Motor neuron (in vitro differentiated cells): ENCODE measurements around the gene ARHGEF16. TPM values are rescaled to one million over a fixed set of nuclear protein-coding genes. Genes with fewer than 3 reads are reported as not detected.

Experiments
- ATAC-seq, 8 experiments: fragments of 200-7000 bp; cut with Tn5 transposase; replicated peaks in 6 of 8; 2 replicates each; pipeline ENCODE4 v1.8.0; 2021; ENCODE audit warnings: mild to moderate bottlenecking in 8 of 8, moderate library complexity in 8 of 8
- H3K27ac ChIP-seq, 2 donors: fragments of 250-450 bp; sonication (Bioruptor Pico); 2 replicates each; pipeline ENCODE4 v1.9.0; 2021; ENCODE audit warnings: antibody characterized with exemption in 2 of 2, mild to moderate bottlenecking in 2 of 2, moderate library complexity in 1 of 2
- H3K4me1 ChIP-seq, 2 donors: fragments of 250-450 bp; sonication (Bioruptor Pico); replicated peaks in 1 of 2; 2 replicates each; pipeline ENCODE4 v1.6.1; 2021; ENCODE audit warnings: antibody characterized with exemption in 2 of 2, mild to moderate bottlenecking in 2 of 2, moderate library complexity in 1 of 2
- H3K4me3 ChIP-seq, 5 donors: fragments of 250-450 bp; sonication (Bioruptor Pico); 2 replicates each; pipeline ENCODE4 v1.9.0; 2021; ENCODE audit warnings: antibody characterized with exemption in 5 of 5, mild to moderate bottlenecking in 5 of 5, moderate library complexity in 4 of 5
- WGBS, 10 experiments: fragments of 450-650 bp; shearing (Covaris generic); methylation state at CpG; one replicate each; pipeline ENCODE4 v1.0.0; 2022; 5-methylcytosine and 5-hydroxymethylcytosine counted together
- in situ Hi-C, 9 experiments: fragments of 400-800 bp; cut with MboI; loops; one replicate each; pipeline ENCODE4 v1.15.0; 2021; ENCODE audit warnings: low sequenced_read_pairs in 9 of 9, low pct_unique_long_range_greater_than_20kb in 2 of 9; ENCODE audit not compliant: unreplicated experiment in 9 of 9
- total RNA-seq, 8 experiments: library from RNA; unstranded; fragments of 300-600 nt; gene quantifications; 2 replicates each; pipeline versions ENCODE4 v1.2.3 to v1.2.4, GENCODE V29; 2022

The ARHGEF16 gene
- total RNA-seq, 8 experiments from 2014 or later, result 0.41 to 4.9 (median 1.1) TPM

DNA sequence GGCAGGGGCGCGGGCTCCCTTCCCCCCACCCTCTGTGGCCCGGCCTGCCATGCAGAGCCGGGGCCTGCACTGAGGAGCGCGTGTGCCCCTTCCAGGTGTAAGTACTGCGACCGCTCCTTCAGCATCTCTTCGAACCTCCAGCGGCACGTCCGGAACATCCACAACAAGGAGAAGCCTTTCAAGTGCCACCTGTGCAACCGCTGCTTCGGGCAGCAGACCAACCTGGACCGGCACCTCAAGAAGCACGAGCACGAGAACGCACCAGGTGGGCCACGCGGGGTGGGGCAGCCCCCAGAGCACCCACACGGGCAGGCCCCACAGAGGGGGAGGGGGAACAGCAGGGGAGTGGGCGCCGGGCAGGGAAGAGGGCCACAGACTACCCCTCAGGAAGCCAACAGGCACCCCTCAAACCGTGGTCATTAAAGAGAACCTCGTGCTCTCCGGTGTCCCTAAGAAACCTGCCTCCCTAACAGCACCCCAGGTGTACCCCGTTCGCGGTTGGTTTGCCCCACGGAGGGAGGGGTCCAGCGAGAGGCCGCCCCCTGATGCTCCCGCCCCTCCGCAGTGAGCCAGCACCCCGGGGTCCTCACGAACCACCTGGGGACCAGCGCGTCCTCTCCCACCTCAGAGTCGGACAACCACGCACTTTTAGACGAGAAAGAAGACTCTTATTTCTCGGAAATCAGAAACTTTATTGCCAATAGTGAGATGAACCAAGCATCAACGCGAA lies 28.8 kb upstream of the ARHGEF16 start:
- no peak for ATAC-seq
- Histone ChIP-seq H3K4me3 (no peak overlapping the region), H3K27ac (no peak overlapping the region), H3K4me1 (peaks cover 12 to 17% of the 10 kb centered on the region in 2 donors)
- in situ Hi-C loops, result loop anchor here in 3 of 9 experiments (10.0 to 25.0 kb wide), 3 partner anchors 863 to 1013 kb away; partner anchors contain the start of genes PEX10 (in 3 of the 3) and TNFRSF14 (in 1 of the 3)
- 90 to 94% (median 93%) methylated on average over 2 to 14 of the region's 44 CpGs; no CpG with 5 or more reads in 6 of the 10 experiments for WGBS, 10 experiments

DNA sequence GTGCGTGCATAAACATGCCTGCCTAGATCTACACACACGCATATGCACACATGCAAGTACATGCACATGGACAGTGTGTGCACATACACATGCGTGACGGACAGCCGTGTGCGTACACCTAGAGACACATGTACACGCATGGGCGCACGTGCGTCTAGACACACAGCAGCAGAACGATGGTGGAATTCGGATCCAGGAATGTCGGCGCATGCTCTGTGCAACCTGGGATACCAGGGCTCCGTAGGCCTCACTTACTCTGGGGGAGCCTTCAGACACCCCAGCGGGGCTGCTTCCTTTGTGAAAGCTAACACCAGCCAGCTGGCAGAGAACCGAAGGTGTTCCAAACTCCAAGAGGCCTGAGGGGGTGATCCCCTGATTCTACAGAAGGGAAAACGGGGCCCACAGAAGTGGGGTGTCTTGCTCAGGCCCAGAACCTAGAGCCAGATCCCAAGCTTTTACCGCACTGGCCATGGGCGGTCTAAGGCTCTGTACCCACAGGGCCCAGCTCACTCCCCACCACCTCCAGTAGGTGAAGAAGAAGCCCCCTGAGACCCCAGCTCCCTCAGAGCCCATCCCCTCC lies 27.4 kb upstream of the ARHGEF16 start:
- peaks cover 17 to 25% of the 10 kb centered on the region in 2 donors for H3K4me1 ChIP-seq
- H3K27ac ChIP-seq, result no peak overlapping the region
- WGBS, 10 experiments, result 53 to 86% (median 75%) methylated on average over 2 to 16 of the region's 20 CpGs; no CpG with 5 or more reads in 5 of the 10 experiments
- ATAC-seq, result no peak
- no peak overlapping the region for H3K4me3 ChIP-seq
- in situ Hi-C loops, result loop anchor here in 3 of 9 experiments (10.0 to 25.0 kb wide), 3 partner anchors 865 to 1015 kb away; partner anchors contain the start of genes PEX10 (in 3 of the 3) and TNFRSF14 (in 1 of the 3)

DNA sequence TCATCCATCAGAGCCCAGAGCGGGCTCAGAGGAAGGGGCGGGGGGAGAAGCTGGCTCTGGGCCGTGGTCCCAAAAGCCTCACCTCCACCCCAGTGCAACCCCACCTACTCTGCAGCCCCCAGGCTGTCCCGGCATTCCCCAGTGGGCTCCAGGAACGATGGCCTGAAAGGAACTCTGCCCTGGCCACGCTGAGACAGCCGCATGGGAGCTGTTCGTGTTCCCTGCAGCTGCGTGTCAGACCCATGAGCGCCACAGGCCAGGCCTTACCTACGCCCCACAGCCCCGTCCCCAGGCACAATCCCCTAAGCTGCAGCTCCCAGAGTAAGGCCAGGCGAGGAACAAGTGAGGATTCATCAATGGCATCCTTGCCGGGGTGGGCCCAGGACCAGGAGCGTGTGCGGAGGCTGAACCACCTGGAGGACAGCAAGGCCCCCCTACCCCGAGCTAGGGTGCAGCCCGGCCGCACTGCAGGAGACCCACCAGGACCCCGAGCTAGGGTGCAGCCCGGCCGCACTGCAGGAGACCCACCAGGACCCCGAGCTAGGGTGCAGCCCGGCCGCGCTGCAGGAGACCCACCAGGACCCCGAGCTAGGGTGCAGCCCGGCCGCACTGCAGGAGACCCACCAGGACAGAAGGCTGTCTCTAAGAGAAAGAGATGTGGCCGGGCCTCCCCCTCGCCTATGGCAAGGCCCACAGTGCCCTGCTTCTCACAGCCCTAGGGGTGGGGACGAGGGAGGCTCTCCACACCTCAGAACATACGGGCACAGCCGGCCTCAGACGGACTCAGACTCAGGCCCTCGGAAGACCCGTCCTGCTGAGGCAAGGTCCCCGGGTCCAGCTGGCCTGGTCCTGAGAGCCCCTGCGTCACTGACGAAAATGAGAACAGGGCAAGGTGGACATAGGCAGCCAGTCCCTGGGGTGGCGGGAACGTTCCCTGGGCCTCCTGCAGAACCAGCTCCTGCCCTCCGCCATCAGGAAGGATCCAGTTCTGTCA lies 26.5 kb upstream of the ARHGEF16 start:
- Histone ChIP-seq H3K27ac (no peak overlapping the region), H3K4me1 (peaks cover 13 to 26% of the 10 kb centered on the region in 2 donors), H3K4me3 (no peak overlapping the region)
- WGBS, 10 experiments, result 69 to 77% (median 74%) methylated on average over 7 to 21 of the region's 43 CpGs; no CpG with 5 or more reads in 7 of the 10 experiments
- ATAC-seq, result no peak
- in situ Hi-C loops, result loop anchor here in 3 of 9 experiments (10.0 to 25.0 kb wide), 3 partner anchors 866 to 1016 kb away; partner anchors contain the start of genes PEX10 (in 3 of the 3) and TNFRSF14 (in 1 of the 3)

DNA sequence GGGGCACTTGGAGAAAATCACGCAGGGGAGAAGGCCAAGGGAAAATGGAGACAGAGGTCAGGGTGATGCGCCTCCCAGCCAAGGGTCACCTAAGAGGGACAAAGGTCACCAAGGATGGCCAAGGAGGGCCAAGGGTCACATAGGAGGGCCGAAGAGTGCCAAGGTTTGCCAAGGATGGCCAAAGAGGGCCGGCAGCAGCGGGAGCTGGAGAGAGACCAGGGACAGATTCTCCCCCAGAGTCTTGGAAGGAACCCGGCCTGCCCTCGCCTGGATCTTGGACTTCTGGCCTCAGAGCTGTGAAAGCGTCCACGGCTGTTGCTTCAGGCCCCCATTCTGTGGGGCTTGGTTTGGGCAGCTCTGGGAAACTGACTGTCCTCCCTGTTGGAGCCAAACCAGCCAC lies 25.6 kb upstream of the ARHGEF16 start:
- no peak for ATAC-seq
- Histone ChIP-seq H3K27ac (no peak overlapping the region), H3K4me1 (peaks cover 4 to 23% of the 10 kb centered on the region in 2 donors), H3K4me3 (no peak overlapping the region)
- in situ Hi-C loops, result loop anchor here in 3 of 9 experiments (10.0 to 25.0 kb wide), 3 partner anchors 867 to 1017 kb away; partner anchors contain the start of genes PEX10 (in 3 of the 3) and TNFRSF14 (in 1 of the 3)
- 29 to 100% (median 80%) methylated on average over 1 to 9 of the region's 9 CpGs; no CpG with 5 or more reads in 3 of the 10 experiments for WGBS, 10 experiments

DNA sequence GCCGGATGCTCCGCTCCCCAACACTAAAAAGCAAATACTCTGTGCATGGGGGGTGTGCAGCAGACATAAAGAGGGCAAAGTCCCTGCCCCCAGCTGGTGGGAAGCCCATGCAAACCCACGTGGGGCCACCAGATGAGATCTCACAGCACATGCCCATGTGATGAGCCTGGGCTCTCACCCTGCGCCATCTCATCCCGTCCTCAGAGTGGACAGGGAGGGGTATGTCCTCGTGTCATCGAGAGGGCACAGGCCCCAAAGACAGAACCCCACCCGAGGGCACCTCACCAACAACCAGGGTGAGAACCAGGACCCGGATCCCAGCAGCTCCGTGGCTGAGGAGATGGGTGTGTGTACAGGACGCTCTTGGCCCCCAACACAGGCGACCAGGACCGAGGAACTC lies 25.1 kb upstream of the ARHGEF16 start:
- 38 to 100% (median 76%) methylated on average over 1 to 12 of the region's 13 CpGs; no CpG with 5 or more reads in 6 of the 10 experiments for WGBS, 10 experiments
- in situ Hi-C loops, result loop anchor here in 3 of 9 experiments (10.0 to 25.0 kb wide), 3 partner anchors 867 to 1017 kb away; partner anchors contain the start of genes PEX10 (in 3 of the 3) and TNFRSF14 (in 1 of the 3)

DNA sequence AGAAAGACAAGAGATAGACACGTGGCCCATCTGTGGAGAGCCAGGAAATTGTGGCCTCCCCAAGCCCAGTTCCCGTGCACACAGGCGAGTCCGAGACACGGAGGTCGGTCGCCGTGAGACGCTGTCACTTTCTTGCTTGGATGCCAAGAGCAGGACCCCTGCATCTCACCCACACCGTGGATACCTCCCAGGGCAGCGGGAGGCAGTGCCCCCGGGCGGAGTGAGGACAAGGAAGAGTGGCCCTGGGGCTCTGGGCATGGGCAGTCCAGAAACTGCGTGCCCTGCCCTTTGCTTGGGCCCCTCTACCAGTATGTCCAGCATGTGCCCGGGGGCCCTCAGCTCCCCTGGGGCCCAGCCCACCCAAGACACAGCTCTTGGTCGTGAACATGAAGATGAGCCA lies 24.7 kb upstream of the ARHGEF16 start:
- Histone ChIP-seq H3K4me1 (peaks cover 0 to 18% of the 10 kb centered on the region in 2 donors), H3K27ac (no peak overlapping the region), H3K4me3 (no peak overlapping the region)
- ATAC-seq, result no peak
- WGBS, 10 experiments, result 20 to 89% (median 80%) methylated on average over 1 to 12 of the region's 16 CpGs; no CpG with 5 or more reads in 5 of the 10 experiments
- in situ Hi-C loops, result loop anchor here in 3 of 9 experiments (10.0 to 25.0 kb wide), 3 partner anchors 867 to 1017 kb away; partner anchors contain the start of genes PEX10 (in 3 of the 3) and TNFRSF14 (in 1 of the 3)

More for the DNA sequence above, 25.1 kb upstream of the ARHGEF16 start:
- no peak for ATAC-seq
- Histone ChIP-seq H3K4me3 (no peak overlapping the region), H3K4me1 (peaks cover 0 to 21% of the 10 kb centered on the region in 2 donors), H3K27ac (no peak overlapping the region)

DNA sequence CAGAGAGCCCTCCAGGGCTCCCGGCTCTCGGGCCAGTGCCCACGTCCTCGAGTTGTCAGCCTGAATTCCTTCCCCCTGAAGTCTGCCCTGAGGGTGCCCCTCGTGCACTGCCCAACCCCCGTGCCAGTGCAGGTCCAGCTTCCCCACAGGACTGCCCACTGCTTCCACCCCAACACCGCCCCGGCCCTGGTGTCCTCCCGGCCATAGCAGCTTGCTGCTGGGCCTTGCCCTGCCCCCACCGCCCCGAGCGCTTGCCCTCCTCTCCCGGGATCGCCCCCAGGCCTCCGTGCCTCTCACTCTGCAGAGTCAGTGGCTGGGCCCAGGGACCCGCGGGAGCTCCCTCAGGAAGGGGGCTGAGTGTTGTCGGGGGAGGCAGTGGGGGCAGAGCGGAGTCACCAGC lies 24.1 kb upstream of the ARHGEF16 start:
- ATAC-seq, result peak in 1 of 8 experiments; percentile 1
- WGBS, 10 experiments, result 70% methylated on average over 2 of the region's 19 CpGs; no CpG with 5 or more reads in 9 of the 10 experiments
- Histone ChIP-seq H3K27ac (no peak overlapping the region), H3K4me1 (peaks cover 0 to 18% of the 10 kb centered on the region in 2 donors), H3K4me3 (no peak overlapping the region)
- in situ Hi-C loops, result loop anchor here in 3 of 9 experiments (25.0 kb wide), 2 partner anchors 868 to 1018 kb away; partner anchors contain the start of genes PEX10 (in 2 of the 3) and TNFRSF14 (in 1 of the 3)

DNA sequence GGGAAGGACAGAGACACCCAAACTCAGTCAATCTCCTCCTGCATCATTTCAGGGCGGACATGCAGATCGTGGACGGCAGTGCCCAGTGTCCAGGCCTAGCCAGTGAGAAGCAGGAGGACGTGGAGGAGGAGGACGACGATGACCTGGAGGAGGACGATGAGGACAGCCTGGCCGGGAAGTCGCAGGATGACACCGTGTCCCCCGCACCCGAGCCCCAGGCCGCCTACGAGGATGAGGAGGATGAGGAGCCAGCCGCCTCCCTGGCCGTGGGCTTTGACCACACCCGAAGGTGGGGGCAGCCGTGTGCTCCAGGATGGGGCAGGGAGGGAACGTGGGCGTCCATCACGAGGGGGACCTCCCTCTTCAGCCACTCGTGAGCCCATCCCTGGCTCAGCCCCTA lies 23.6 kb upstream of the ARHGEF16 start:
- H3K4me1 ChIP-seq, result peaks cover 0 to 18% of the 10 kb centered on the region in 2 donors
- ATAC-seq, result peak in 5 of 8 experiments; percentile 11 to 29 (median 21)
- in situ Hi-C loops, result loop anchor here in 3 of 9 experiments (25.0 kb wide), 2 partner anchors 869 to 1019 kb away; partner anchors contain the start of genes PEX10 (in 2 of the 3) and TNFRSF14 (in 1 of the 3)
- H3K4me3 ChIP-seq, result no peak overlapping the region
- WGBS, 10 experiments, result 33 to 93% (median 86%) methylated on average over 2 to 11 of the region's 22 CpGs; no CpG with 5 or more reads in 6 of the 10 experiments
- H3K27ac ChIP-seq, result no peak overlapping the region

DNA sequence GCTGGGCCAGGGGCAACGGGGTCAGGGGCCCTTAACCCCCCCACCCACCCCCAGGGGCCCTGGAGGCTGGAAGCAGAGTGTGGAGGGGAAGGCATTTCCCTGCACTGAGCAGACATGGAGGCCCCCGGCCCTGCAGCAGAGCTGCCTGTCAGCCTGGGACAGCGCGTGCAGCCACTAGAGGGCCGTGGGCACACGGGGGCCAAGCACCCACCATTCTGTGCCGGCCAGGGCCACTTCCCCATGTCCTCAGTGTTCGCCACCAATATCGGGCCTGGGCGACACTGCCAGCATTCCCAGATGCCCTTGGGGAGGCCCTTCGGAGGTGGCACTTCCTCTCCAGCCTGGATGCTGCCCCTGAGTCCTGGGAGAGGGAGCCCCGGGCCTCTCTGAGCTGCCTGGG lies 23.2 kb upstream of the ARHGEF16 start:
- H3K27ac ChIP-seq, result peak overlapping the region in 1 of 2 donors; percentile 7
- WGBS, 10 experiments, result 38 to 60% methylated on average over 1 to 6 of the region's 12 CpGs; no CpG with 5 or more reads in 8 of the 10 experiments
- no peak overlapping the region for H3K4me3 ChIP-seq
- peak in 6 of 8 experiments; percentile 41 to 73 (median 64) for ATAC-seq
- H3K4me1 ChIP-seq, result peaks cover 0 to 18% of the 10 kb centered on the region in 2 donors
- in situ Hi-C loops, result loop anchor here in 3 of 9 experiments (25.0 kb wide), 2 partner anchors 869 to 1019 kb away; partner anchors contain the start of genes PEX10 (in 2 of the 3) and TNFRSF14 (in 1 of the 3)

DNA sequence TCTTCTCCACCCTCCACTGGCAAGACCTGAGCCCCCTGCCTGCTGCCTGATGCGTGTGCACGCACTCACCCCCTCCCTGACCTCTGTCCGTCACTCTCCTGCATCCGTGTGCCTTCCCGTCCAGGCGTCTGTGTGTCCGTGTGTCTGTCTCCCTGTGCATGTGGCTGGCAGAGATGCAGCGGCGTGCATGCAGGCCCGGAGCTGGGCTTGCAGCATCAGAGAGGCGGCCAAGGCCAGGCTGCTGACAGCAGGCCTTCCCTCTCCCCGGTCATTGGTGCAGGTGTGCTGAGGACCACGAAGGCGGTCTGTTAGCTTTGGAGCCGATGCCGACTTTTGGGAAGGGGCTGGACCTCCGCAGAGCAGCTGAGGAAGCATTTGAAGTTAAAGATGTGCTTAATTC lies 22.8 kb upstream of the ARHGEF16 start:
- Histone ChIP-seq H3K27ac (peak overlapping the region in 1 of 2 donors; percentile 7), H3K4me1 (peaks cover 0 to 18% of the 10 kb centered on the region in 2 donors), H3K4me3 (no peak overlapping the region)
- WGBS, 10 experiments, result 60 to 100% (median 96%) methylated on average over 1 to 9 of the region's 17 CpGs; no CpG with 5 or more reads in 5 of the 10 experiments
- in situ Hi-C loops, result loop anchor here in 3 of 9 experiments (25.0 kb wide), 2 partner anchors 869 to 1019 kb away; partner anchors contain the start of genes PEX10 (in 2 of the 3) and TNFRSF14 (in 1 of the 3)
- ATAC-seq, result peak in 3 of 8 experiments; percentile 2 to 11 (median 3)

DNA sequence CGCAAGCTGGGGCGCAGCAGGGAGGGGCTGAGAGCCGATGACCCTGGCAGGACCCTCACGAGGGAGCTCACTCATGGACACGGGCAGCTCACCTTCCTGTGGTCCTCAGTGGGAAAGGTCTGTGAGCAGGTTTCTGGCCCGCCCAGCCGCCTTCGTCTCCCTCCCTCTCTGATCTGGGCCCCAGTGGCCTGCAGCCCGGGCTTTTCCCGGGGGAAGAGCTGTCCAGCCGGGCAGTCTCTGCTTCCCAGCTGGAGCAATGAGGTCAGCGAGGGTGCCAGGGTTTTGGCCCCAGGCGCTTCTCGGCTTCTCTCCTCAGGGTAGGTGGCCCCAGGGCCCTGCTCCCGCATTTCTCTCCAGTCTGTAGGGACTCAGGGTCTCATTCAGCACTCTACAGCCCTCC lies 22.2 kb upstream of the ARHGEF16 start:
- Histone ChIP-seq H3K27ac (no peak overlapping the region), H3K4me3 (no peak overlapping the region), H3K4me1 (peaks cover 0 to 18% of the 10 kb centered on the region in 2 donors)
- ATAC-seq, result peak in 4 of 8 experiments; percentile 14 to 29 (median 26)
- 8 to 80% (median 63%) methylated on average over 1 to 12 of the region's 15 CpGs; no CpG with 5 or more reads in 3 of the 10 experiments for WGBS, 10 experiments
- in situ Hi-C loops, result loop anchor here in 3 of 9 experiments (25.0 kb wide), 2 partner anchors 870 to 1020 kb away; partner anchors contain the start of genes PEX10 (in 2 of the 3) and TNFRSF14 (in 1 of the 3)
